Skin of body (tissue), 2 donors: ENCODE data around the gene COL23A1. TPM values are rescaled to one million over a fixed set of nuclear protein-coding genes. Genes with fewer than 3 reads are reported as not detected.
"Not testable (repeated sequence)": the region's sequence is repeated elsewhere in the genome, so short reads cannot be mapped to it uniquely, and the experiment has no call there.

ENCODE experiments used
- DNase-seq: peaks from one replicate; lab custom pipeline; 2025; lab: John Stamatoyannopoulos, UW
- total RNA-seq: library from RNA; depleted of rRNA; stranded (reverse); fragments of >200 nt; gene quantifications from one replicate; pipeline ENCODE4 v1.2.3, GENCODE V29; 2014

Gene COL23A1
- total RNA-seq, 1 donor from 2014 or later, result 4.6 TPM

DNA sequence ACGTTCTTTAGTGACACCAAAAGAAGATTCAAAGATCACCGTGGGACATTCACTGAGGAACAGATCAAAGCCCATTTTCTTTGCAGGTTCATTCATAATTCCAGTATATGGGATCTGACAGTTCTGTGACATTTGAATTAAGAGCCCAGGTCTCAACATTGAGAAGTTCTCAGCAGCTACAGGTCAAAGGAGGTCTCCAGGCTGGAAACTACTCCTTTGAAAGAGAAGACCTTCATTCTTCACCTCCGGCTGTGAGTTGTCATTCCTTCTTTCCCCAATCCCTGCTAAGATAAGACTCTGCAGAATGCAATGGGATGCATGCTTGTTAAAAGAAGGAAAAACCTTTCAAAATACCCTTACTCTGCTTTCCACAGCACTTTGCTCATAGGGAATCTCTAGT lies 79.0 kb downstream of the COL23A1 start:
- DNase-seq, result no peak

GRCh38 chr5:178509491-178510057 lies 80.6 kb downstream of the COL23A1 start:
- DNase-seq, result no peak

DNA sequence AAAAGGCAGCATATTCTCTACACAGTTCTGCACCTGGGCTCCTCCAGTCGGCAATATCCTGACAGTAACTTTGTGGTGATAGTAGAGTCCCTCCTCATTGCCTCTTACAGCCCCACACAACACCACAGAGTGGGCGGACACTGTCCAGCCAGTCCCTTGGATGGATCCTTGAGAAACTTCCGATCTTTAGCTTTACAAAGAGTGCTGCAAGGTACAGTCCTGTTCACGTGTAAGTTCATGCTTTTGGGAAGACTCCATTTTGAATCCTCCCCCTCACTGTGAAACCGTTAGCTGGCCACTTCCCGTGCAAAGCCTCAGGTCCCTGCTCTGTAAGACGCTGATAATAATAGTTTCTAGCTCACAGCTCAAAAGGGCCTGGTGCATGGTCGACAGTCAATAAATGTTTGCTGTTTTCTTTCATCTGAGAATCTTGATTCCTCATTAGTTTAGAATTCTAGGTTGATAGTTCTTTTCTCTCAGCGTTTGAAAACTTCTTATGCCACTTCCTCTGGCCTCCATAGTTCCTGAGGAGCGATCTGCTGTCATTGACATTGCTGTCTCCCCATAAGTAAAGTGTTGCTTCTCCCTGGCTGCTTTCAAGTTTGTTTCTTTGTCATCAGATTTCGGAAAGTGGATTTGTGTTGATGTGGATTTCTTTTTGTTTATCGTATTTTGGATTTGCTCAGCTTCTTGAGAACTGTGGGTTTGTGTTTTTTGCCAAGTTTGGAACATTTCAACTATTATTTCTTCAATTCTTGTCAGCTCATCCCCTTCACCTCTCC lies 82.9 kb downstream of the COL23A1 start:
- DNase-seq, result no peak

- no peak for DNase-seq
Observed at GRCh38 chr5:178505639-178506407, 84.4 kb downstream of the COL23A1 start.

GRCh38 chr5:178504340-178504960 lies 85.7 kb downstream of the COL23A1 start:
- DNase-seq, result no peak

DNA sequence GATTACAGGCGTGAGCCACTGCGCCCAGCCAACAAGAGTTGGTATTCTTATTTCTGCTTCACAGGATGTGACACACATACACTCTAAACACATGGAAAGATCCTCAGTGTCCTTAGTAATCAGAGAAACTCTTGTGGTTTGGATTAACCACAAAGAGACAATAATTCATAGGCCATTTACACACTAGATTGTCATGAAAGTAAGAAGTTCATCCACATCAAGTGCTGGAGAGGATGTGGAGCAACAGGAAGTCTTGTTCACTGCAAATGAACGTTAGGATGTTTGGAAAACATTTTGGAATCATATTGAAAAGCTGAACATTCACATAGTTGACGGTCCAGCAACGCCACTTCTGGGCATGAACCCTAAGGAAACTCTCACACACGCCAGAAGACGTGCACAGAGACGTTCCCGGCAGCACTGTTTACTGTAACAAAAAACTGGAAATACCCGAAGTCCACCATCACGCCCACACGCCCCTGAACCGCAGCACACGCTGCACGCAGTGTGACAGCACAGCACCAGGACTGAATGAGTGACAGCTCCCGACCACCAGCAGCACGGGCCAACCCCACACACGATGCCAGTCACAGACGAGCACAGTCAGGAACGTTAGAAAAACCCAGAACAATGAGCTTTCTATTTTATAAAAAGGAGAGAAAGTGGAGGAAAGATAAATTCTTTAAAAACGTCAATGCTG lies 87.6 kb downstream of the COL23A1 start:
- DNase-seq, result no peak

DNA sequence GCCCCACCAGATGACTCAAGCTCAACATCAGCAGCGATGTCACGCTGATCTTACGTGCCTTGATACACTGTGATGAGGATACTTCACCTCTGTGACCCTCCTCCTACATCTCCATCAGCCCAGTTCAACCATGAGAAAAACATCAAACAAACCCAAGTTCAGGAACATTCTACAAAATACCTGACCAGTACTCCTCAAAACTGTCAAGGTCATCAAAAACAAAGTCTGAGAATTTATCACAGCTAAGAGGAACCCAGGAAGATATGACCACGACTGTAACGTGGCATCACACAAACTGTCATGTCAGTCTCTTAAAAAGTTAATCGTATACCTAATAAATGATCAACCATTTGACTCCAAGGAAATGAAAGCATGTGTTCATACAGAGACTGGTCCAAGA lies 90.8 kb downstream of the COL23A1 start:
- no peak for DNase-seq

GRCh38 chr5:178496642-178497041 lies 93.6 kb downstream of the COL23A1 start:
- no peak for DNase-seq

- DNase-seq, result no peak
Observed at GRCh38 chr5:178496214-178496613, 94.0 kb downstream of the COL23A1 start.

DNA sequence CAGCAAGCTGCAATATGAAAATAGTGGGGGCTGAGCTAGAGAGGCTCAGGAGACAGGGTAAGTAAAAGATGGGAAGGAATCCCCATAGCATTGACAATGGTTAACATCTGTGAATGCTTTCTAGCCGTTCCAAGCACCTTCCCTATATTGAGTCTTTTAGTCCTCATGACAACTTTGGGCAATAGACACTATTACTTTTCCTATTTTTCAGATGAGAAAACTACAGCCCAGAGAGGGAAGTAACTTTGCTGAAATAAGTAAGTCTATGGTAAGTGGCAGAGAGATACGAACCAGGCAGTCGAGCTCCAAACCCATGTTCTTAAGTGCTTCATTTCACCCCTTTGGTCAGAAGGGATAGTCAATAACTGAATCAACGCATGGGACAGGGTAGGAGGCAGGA lies 94.5 kb downstream of the COL23A1 start:
- no peak for DNase-seq

DNA sequence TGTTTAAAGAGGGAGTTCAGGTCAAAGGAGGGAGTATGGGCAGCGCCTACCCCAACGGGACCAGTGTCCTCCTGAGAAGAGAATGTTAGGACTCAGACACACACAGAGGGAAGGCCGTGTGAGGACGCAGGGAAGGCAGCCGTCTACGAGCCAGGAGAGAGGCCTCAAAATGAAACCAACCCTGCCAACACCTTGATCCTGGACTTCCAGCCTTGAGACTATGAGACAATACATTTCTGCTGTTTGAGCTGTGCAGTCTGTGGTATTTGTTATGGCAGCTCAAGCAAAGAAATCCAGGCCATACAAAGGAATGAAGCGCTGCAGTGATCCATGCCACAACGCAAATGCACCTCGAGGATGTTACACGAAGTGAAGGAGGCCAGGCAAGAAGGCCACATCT lies 97.9 kb downstream of the COL23A1 start:
- DNase-seq, result no peak

DNA sequence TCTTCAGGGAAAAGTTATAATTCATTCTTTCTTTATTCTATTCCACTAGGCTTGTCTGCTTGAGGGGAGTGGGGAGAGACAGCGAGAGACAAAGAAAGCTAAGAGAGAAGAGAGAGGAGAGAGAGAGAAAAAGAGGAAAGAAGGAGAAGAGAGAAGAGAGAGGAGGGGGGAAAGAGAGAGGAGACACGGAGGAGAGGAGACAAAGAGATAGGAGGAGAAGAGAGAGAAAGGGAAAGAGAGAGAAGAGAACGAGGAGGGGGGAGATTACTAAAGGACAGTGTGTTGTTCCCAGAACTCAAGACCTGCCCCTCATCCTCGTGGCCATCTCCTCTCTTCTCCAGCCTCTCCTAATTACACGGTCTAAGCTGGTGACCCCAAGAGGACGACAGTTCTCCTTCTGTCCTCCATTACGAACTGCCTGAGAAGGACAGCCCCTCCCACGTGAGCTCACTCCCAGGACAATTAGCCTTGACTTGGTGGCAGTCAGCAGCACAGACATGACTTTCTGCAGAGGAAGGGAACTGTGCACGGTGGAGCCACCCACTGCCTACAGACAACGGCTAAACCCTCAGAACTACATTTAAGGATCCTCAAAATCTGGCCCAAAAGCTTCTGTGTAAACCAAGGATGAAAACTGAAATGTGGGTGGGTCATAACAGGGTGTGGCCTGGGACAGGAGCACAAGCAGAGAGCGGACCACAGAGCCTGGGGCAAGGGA lies 99.1 kb downstream of the COL23A1 start:
- no peak for DNase-seq

DNA sequence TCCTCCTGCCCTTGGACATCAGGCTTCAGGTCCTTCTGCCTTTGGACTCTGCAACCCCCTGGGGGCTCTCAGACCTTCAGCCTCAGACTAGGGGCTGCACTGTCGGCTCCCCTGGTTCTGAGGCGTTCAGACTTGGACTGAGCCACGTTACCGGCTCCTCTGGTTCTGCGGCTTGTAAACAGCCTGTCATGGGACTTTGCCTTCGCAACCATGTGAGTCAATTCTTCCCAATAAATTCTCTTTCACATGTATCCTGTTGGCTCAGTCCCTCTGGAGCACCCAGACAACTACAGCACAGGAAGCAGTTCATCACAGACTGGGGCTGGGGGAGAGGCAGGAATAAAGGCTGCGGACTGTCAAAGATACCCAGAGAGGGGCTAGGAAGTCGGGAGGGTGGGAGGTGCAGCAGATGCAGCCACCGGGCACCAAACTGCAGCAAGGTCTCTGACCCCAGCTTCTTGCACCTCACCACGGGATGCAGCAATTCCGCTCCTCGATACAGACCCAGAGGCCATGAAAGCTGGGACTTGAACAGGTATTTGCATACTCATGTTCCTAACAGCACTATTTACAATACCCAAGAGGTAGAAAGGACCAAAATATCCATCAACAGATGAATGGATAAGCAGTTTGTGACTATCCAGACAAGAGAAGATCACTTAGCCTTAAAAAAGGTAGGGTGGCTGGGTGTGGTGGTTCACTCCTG lies 100.8 kb downstream of the COL23A1 start:
- no peak for DNase-seq

- no peak for DNase-seq
Observed at GRCh38 chr5:178488696-178489095, 101.5 kb downstream of the COL23A1 start.

DNA sequence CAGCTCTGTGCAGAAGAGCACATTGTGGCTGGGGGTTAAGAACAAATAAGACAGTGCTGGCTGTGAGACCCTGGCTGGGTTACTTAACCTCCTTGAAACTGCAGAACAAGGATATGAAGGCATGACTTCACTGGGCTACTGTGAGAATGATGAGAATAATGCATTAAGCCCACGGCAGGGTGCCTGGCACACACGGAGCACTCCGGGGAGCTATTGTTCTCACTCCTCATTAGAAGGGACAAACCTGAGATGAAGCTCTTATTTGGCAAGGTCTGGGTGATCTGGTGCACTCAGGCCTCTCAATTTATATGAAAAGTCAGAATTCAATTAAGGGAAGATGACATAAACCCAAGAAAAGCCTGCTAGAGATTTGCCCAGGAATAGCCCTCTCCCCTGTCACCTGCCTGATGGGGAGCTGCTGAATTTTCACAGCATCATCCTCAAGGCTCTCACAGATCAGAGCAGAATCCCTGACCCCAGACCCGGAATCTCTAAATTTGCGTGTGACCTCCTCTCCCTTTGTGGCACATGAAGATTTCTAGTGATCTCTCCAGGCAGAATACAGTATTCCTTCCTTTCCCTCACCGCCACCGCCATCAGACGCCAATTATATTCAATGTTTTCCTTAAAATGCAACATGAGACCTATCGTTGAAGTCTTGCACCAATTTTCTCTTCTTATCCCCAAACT lies 102.1 kb downstream of the COL23A1 start:
- DNase-seq, result no peak

DNA sequence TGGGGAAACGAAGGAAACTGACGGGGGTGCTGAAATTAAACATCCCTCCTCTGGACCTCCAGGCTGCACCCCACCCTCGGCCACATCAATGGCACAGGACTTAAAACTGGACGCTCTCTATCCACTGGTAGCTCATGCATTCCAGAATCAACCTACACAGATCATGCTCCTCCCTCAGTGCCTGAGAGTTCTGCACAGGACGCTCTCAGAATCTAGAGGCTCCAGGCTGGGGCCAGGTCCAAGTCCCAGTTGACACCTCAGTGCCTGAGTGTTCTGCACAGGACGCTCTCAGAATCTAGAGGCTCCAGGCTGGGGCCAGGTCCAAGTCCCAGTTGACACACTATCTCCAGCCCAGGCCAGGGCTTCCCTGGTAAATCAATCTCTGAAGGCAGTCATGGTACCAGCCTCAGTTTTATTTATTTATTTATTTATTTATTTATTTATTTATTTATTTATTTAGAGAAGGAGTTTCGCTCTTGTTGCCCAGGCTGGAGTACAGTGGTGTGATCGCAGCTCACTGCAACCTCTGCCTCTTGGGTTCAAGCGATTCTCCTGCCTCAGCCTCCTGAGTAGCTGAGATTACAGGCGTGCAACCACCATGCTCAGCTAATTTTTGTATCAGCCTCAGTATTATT lies 103.2 kb downstream of the COL23A1 start:
- not testable (repeated sequence) for DNase-seq

DNA sequence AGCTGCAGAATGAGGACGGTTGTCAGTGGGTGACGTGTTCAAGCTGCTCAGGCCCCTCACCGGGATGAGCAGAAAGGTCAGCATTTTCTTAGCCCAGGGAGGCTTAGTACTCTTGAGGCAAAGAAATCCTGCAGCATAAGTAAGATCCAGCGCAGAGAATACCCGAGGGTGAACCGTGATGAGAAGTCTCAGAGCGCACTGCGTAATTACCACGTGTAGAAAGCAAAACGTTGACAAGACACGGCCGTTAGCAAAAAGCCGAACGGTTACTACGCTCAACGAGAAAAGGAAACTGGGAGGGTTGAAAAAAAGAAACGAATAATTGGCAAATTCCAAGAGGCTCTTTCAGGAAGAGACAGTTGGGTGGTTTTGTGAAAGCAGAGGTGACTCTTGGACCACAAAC lies 104.0 kb downstream of the COL23A1 start:
- DNase-seq, result no peak

DNA sequence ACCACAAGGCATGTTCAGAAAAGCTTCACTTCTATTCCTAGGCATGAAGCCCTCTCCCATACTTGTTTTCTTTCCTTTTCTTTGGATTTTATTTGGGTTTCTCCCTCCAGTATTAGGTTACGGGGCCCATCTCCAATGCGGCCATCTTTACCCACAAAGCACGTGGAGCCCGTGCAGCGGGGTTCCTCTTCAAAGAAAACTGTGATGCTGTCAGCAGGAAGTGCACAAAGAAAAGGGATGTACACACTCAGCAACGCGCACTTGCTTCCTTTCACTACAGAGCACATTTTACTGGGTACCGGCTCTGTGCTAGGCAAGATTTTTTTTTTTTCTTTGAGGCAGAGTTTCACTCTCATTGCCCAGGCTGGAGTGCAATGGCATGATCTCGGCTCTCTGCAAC lies 106.6 kb downstream of the COL23A1 start:
- DNase-seq, result no peak

- DNase-seq, result no peak
Observed at GRCh38 chr5:178479261-178479660, 110.9 kb downstream of the COL23A1 start.
